ENCODE measurements around the gene VWA1. TPM values are rescaled to one million over a fixed set of nuclear protein-coding genes. Genes with fewer than 3 reads are reported as not detected.
"Not testable (repeated sequence)": the region's sequence is repeated elsewhere in the genome, so short reads cannot be mapped to it uniquely, and the experiment has no call there.

The VWA1 gene
- total and polyA plus RNA-seq, 2 experiments from 2014 or later = 7.2 to 31.5 TPM

- TF ChIP-seq NANOG (IDR thresholded peaks at IDR 0.05; ENCODE audit: borderline replicate concordance) (no peak), ETS1 (IDR thresholded peaks at IDR 0.05) (no peak)
Observed at GRCh38 chr1:1415751-1416150, 19.7 kb upstream of the VWA1 start (continued).

- H3F3A ChIP-seq (replicated peaks; ENCODE audit: low read depth); H4K20me1 ChIP-seq (replicated peaks; ENCODE audit: insufficient read depth); H3K4me3 ChIP-seq; H3K36me3 Mint-ChIP-seq (ENCODE audit: low read depth); ATAC-seq; H2AFZ ChIP-seq; DNase-seq (ENCODE audit: low spot score); H3K4me2 ChIP-seq; H3K27ac ChIP-seq (ENCODE audit: low read depth); H3K79me2 ChIP-seq (replicated peaks; ENCODE audit: insufficient read depth); H3K27me3 Mint-ChIP-seq (ENCODE audit: insufficient read depth, low read depth, poor library complexity); H3K4me3 Mint-ChIP-seq; H3K9me3 Mint-ChIP-seq; H3K36me3 ChIP-seq (ENCODE audit: insufficient read depth); H3K27me3 ChIP-seq (ENCODE audit: insufficient read depth); H3K9me2 ChIP-seq (ENCODE audit: insufficient read depth); H3K27ac Mint-ChIP-seq: not testable (repeated sequence)
- H3K4me1 Mint-ChIP-seq = peaks cover 16% of the 10 kb centered on the region
- peaks cover 17% of the 10 kb centered on the region for H3K4me1 ChIP-seq (ENCODE audit: insufficient read depth)
Observed at GRCh38 chr1:1417396-1417795, 18.1 kb upstream of the VWA1 start.

- not testable (repeated sequence) for H3K9me3 Mint-ChIP-seq; H3K36me3 ChIP-seq (ENCODE audit: insufficient read depth); DNase-seq (ENCODE audit: low spot score); H3F3A ChIP-seq (replicated peaks; ENCODE audit: low read depth); H3K79me2 ChIP-seq (replicated peaks; ENCODE audit: insufficient read depth); H2AFZ ChIP-seq; H4K20me1 ChIP-seq (replicated peaks; ENCODE audit: insufficient read depth); H3K4me3 ChIP-seq; ATAC-seq; H3K4me2 ChIP-seq; H3K27me3 ChIP-seq (ENCODE audit: insufficient read depth); H3K9me2 ChIP-seq (ENCODE audit: insufficient read depth); H3K27ac Mint-ChIP-seq; H3K36me3 Mint-ChIP-seq (ENCODE audit: low read depth); H3K4me3 Mint-ChIP-seq; H3K27ac ChIP-seq (ENCODE audit: low read depth)
- Mint-ChIP-seq H3K27me3 (ENCODE audit: insufficient read depth, low read depth, poor library complexity) (peaks cover 13% of the 10 kb centered on the region), H3K4me1 (peaks cover 21% of the 10 kb centered on the region)
- peaks cover 21% of the 10 kb centered on the region for H3K4me1 ChIP-seq (ENCODE audit: insufficient read depth)
Observed at GRCh38 chr1:1417825-1418463, 17.5 kb upstream of the VWA1 start.

GRCh38 chr1:1418464-1419362, 16.8 kb upstream of the VWA1 start:
- Histone ChIP-seq H4K20me1 (replicated peaks; ENCODE audit: insufficient read depth) (no peaks in the 10 kb centered on the region), H3K36me3 (ENCODE audit: insufficient read depth) (no peaks in the 10 kb centered on the region), H3K27ac (ENCODE audit: low read depth) (no peak overlapping the region), H2AFZ (no peak overlapping the region; the same call in 1 of the 2 replicates), H3K27me3 (ENCODE audit: insufficient read depth) (0 out of 2 replicates have a peak, but pooled peaks cover 2% of the 10 kb centered on the region), H3K9me2 (ENCODE audit: insufficient read depth) (no peaks in the 10 kb centered on the region), H3K4me3 (no peak overlapping the region), H3F3A (replicated peaks; ENCODE audit: low read depth) (0 out of 2 replicates have a peak, but pooled peaks cover 10% of the 10 kb centered on the region), H3K4me2 (no peak overlapping the region), H3K4me1 (ENCODE audit: insufficient read depth) (peaks cover 25% of the 10 kb centered on the region), H3K79me2 (replicated peaks; ENCODE audit: insufficient read depth) (no peaks in the 10 kb centered on the region)
- Mint-ChIP-seq H3K27ac (no peak overlapping the region), H3K27me3 (ENCODE audit: insufficient read depth, low read depth, poor library complexity) (peaks cover 13% of the 10 kb centered on the region), H3K4me3 (no peak overlapping the region; the same call in 2 of the 3 replicates), H3K36me3 (ENCODE audit: low read depth) (no peaks in the 10 kb centered on the region; the same call in 2 of the 3 replicates), H3K9me3 (no peaks in the 10 kb centered on the region; the same call in 2 of the 3 replicates), H3K4me1 (peaks cover 24% of the 10 kb centered on the region)
- ATAC-seq (no peak), DNase-seq (ENCODE audit: low spot score) (no peak)
- TF ChIP-seq STAT1 (IDR thresholded peaks at IDR 0.05; ENCODE audit: unreplicated experiment) (no peak), EZH2 (IDR thresholded peaks at IDR 0.05; ENCODE audit: low read depth, unreplicated experiment) (no peak), EZH2phosphoT487 (IDR thresholded peaks at IDR 0.05; ENCODE audit: unreplicated experiment) (no peak)
